Measurements from ENCODE around the gene SOX2.
A peak's percentile ranks its signal among the peaks of the same experiment; 100 is the strongest.

Gene SOX2
- total RNA-seq, result 0 to 0.20 (median 0) reads per million in 18 experiments

GRCh38 chr3:181711325-181712135, at the start of gene SOX2:
Gene SOX2 (plus strand): TSS chr3:181711925. CDS start chr3:181712361, 436 bp downstream.
- DNase-seq, result no peak

DNA sequence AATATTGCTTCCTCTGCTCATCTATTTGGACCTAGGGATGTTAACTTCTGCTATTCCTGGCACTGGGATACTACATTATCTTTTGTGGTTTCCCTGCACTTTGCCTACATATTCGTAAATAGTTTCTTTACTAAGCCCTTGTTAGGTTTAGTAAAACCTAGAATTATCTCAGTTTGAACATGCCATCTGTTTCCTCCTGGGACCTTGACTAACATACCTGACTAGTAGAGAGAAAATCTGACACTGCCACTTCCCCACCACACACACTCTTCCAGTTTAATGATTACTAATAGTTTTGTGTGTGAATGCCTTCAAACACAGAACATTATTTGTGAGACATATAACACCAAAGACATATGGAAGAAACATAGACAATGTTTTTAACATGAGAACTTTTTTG, 28.2 kb upstream of the SOX2 start:
- no peak for DNase-seq

DNA sequence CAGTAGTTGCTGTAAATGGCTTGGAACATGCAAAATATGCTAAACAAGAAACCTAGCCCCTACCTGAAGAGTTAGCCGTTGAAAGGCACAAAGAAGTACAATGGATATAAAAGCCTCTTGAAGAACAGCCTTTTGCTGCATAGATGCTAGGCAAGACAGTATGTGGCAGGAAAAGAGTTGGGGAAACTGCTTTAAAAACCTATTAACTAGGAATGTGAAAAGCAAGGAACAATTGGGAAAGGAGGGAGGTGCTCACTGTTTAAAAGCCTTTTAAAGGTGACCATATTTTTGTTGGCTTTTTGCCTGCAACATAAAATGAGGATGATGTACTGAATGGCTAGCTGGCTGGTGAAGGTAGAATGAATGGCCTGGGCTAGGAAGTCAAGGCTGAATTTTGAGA, 24.5 kb upstream of the SOX2 start:
- DNase-seq, result no peak

DNA sequence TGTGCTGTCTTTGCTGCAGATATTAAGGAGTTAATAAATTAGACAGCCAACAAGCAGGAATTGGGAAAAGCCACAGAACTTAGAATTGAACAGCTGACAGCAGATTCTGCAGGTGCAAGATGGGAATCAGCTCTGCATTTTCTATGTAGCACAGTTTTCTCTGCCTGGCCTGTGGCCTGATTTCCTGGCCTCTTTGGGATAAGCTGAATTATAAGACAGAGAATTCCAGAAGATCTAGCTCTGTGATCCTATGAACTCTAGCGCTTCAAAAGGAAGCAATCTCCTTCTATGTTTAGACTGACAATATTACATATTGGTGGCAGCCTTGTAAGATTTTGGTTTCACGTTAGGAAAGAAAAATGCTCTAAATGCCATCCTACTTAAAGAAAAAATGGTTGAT, 24.0 kb upstream of the SOX2 start:
- DNase-seq, result no peak

- no peak for DNase-seq
Observed at GRCh38 chr3:181689546-181689945, 22.2 kb upstream of the SOX2 start.

GRCh38 chr3:181690769-181691168, 21.0 kb upstream of the SOX2 start:
- no peak for DNase-seq

GRCh38 chr3:181691901-181692300, 19.8 kb upstream of the SOX2 start:
- DNase-seq, result no peak

DNA sequence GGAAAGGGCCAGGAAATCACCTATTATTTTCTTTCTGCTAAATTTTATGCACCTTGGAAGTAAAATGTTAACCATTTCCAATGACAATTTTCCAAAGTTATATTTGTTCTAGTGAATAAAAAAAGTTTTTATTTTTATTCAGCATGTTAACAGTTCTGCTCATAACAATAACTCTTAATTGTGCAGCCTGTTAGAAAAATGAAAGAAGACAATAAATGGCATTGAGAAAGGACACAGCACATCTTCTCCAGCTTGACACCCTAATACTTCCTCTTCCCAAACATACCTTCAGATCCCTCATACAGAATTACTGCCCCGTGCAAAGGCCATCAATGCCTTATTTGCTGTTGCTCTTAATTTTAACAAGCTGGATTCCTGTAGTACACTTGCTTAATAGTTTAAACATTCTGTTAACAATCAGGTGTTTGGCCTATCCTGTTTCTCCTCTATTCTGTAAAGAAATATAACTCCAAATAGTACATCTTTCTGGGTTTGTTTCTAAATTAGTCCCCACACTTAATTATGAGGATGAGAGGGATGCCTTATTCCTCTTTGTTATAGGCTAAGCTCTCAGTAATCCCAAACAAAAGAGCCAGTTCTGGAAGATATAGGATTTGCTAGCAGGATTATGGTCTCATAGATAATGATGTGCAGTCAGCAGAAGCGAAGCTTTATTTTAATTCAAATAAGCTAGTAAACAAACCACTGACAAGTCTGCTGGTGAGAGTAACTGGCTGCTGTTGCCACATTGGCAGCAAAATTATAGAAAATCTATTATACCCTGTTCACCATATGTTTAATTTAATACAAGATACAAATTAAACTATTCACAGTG, 19.2 kb upstream of the SOX2 start:
- no peak for DNase-seq

- no peak for DNase-seq
Observed at GRCh38 chr3:181693280-181693679, 18.4 kb upstream of the SOX2 start.

DNA sequence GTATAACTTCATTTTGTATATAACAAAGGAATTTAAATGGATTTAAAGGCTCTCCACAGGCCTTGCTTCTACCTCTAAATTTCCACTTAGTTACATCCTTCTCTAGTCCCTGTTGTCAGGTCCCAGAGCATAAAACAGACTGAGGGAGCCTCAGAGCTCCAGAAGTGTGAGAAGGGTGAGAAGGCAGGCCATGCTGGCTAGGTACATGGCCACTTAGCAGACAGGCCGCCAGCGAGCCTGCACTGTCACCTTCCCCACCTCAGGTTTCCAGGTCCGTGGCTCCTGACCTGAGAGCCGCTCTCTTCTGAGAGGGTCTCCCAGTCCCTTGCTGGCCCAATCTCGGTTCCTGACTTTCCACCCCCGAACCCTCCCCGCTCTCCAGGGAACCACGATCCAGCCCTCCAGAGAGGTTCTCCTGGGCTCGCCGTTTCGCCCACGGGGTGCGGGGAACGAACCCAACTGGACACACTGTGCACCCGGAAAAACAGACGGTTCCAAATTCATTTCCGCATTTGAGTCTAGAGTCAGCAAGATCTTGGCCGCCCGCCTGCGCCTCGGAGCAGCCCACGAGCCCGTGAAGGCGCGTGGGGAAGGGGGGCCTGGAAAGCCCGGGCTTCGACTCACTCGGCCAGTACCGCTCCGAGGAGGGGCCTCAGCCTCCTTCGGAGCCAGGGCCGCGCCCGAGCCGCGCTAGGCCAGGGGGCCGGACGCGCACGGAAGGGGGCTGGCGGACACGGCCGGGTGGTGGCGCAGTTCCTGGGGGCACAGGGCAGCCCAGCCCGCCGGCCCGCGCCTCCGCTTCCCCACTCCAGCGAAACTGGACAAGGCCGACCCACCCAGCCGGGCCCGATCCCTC, 16.7 kb upstream of the SOX2 start:
- DNase-seq, result no peak

GRCh38 chr3:181695661-181696491, 15.8 kb upstream of the SOX2 start:
- DNase-seq, result no peak

GRCh38 chr3:181696626-181697230, 15.0 kb upstream of the SOX2 start:
- no peak for DNase-seq

- DNase-seq, result no peak
Observed at GRCh38 chr3:181698263-181698954, 13.3 kb upstream of the SOX2 start.

GRCh38 chr3:181699171-181699903, 12.4 kb upstream of the SOX2 start:
- DNase-seq, result no peak

- DNase-seq, result peak; percentile 39 to 49
Observed at GRCh38 chr3:181700168-181701087, 11.3 kb upstream of the SOX2 start.

DNA sequence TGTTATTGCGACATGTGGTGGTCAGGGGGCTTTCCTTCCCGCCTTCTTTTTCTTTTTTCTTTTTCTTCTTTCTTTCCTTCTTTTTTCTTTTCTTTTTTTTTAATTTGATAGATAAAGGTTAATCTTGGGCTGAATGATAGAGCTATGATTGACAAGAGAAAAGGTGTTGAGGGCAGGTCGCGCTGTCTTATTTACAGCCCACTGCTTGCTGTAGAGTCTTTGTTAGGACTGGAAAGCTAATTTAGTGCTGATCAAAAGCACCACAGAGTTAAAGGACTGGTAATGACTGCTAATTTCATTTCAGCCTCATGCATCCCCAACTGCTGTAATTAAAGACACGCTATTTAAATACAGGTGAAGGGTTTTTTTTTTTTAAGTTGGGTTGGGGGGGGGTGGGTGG, 10.6 kb upstream of the SOX2 start:
- no peak for DNase-seq

DNA sequence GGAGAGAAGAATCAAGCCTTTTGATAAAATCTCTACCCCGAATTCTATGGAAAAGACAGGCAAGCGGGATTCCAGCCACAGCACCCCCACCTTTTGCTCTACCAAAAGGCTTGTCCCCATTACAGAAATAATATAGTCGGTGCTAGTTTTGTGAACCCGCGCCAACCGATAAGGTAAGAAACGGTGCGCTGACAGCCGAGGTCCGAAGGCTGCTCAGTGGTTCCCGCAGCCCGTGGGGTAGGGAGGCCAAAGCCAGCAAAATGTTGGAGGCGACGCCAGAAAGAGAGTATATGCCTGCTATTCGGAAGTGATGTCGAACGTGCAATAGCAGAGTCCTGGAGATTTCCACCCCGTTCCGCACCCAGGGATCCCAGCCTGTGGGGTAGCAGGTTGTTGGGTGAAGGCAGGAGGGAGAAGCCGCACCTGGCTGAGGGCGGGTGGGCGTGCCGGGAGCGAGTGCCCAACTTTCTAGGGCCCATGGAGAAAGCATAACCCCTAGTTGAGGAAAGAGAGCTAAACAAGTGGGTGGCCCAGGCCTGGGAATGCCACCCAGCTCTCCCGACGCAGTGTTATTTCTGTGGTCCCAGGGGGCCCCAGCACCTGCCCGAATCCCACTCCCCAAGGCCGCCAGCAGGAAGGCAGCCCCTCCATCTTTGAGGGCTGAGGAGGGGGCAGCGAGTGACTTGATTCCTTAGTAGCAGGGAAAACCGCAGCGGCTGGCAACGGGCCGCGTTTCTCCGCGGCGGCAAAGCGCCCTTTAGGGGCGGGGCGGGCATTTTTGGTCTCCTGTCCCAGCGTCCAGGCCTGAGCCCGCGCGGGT, 7.9 kb upstream of the SOX2 start:
- no peak for DNase-seq
